ENCODE measurements around the gene CST7. TPM values are rescaled to one million over a fixed set of nuclear protein-coding genes. Genes with fewer than 3 reads are reported as not detected.
A peak's percentile ranks its signal among the peaks of the same experiment; 100 is the strongest.

CST7 gene
- total RNA-seq, 1 donor from 2014 or later: 0.66 TPM

- intact Hi-C loops (cut with micrococcal nuclease): no loop called here
- H3K4me3 ChIP-seq: no peak overlapping the region
- no peaks in the 10 kb centered on the region for H3K4me1 ChIP-seq
- no peaks in the 10 kb centered on the region for H3K9me3 ChIP-seq (replicated peaks)
- TF ChIP-seq CTCF (IDR thresholded peaks at IDR 0.05; ENCODE audit: borderline replicate concordance): no peak
- H3K27me3 ChIP-seq (ENCODE audit: low read depth): peaks cover 16% of the 10 kb centered on the region
- no peak for DNase-seq
- H3K36me3 ChIP-seq: no peaks in the 10 kb centered on the region
- no peak overlapping the region for H3K27ac ChIP-seq (replicated peaks)
Measured at GRCh38 chr20:24915440-24915839, 33.6 kb upstream of the CST7 start.

- H3K36me3 ChIP-seq: no peaks in the 10 kb centered on the region
- intact Hi-C loops (cut with micrococcal nuclease): no loop called here
- no peaks in the 10 kb centered on the region for H3K9me3 ChIP-seq (replicated peaks)
Measured at GRCh38 chr20:24915892-24916291, 33.2 kb upstream of the CST7 start.

GRCh38 chr20:24916412-24916811, 32.7 kb upstream of the CST7 start:
- no peak for TF ChIP-seq CTCF (IDR thresholded peaks at IDR 0.05; ENCODE audit: borderline replicate concordance)
- Histone ChIP-seq H3K27ac (replicated peaks) (no peak overlapping the region), H3K4me3 (no peak overlapping the region), H3K27me3 (ENCODE audit: low read depth) (peaks cover 14% of the 10 kb centered on the region), H3K9me3 (replicated peaks) (no peaks in the 10 kb centered on the region), H3K36me3 (no peaks in the 10 kb centered on the region), H3K4me1 (no peaks in the 10 kb centered on the region)
- no peak for DNase-seq
- intact Hi-C loops (cut with micrococcal nuclease): no loop called here

More at GRCh38 chr20:24915892-24916291, 33.2 kb upstream of the CST7 start:
- H3K27me3 ChIP-seq (ENCODE audit: low read depth): peaks cover 14% of the 10 kb centered on the region
- no peak for TF ChIP-seq CTCF (IDR thresholded peaks at IDR 0.05; ENCODE audit: borderline replicate concordance)
- no peak overlapping the region for H3K27ac ChIP-seq (replicated peaks)
- H3K4me3 ChIP-seq: no peak overlapping the region
- no peak for DNase-seq
- H3K4me1 ChIP-seq: no peaks in the 10 kb centered on the region

GRCh38 chr20:24917056-24917455, 32.0 kb upstream of the CST7 start:
- Histone ChIP-seq H3K9me3 (replicated peaks) (no peaks in the 10 kb centered on the region), H3K4me3 (no peak overlapping the region), H3K4me1 (no peaks in the 10 kb centered on the region), H3K27ac (replicated peaks) (no peak overlapping the region), H3K27me3 (ENCODE audit: low read depth) (peaks cover 14% of the 10 kb centered on the region), H3K36me3 (no peaks in the 10 kb centered on the region)
- DNase-seq: no peak
- intact Hi-C loops (cut with micrococcal nuclease): no loop called here
- TF ChIP-seq CTCF (IDR thresholded peaks at IDR 0.05; ENCODE audit: borderline replicate concordance): no peak

GRCh38 chr20:24917797-24918578, 31.1 kb upstream of the CST7 start:
- Histone ChIP-seq H3K9me3 (replicated peaks) (no peaks in the 10 kb centered on the region), H3K36me3 (no peaks in the 10 kb centered on the region), H3K4me3 (no peak overlapping the region), H3K4me1 (no peaks in the 10 kb centered on the region), H3K27ac (replicated peaks) (no peak overlapping the region), H3K27me3 (ENCODE audit: low read depth) (peaks cover 9% of the 10 kb centered on the region)
- TF ChIP-seq CTCF (IDR thresholded peaks at IDR 0.05; ENCODE audit: borderline replicate concordance): peak; percentile 85
- peak; percentile 56 for DNase-seq
- intact Hi-C loops (cut with micrococcal nuclease): no loop called here

All from left ventricle myocardium inferior (tissue), 1 donor.